Erythroblast (primary cell): ENCODE data around the gene NDUFA6.

Experiments used
- DNase-seq, 2 experiments: peaks; one replicate each; lab custom pipeline; 2025; lab: John Stamatoyannopoulos, UW
- GATA1 ChIP-seq: IDR thresholded peaks from 2 replicates; pipeline ENCODE4 v1.6.1; 2011; ENCODE audit warnings: low read depth, mild to moderate bottlenecking, control low read depth, low read length, moderate library complexity
- POLR2A ChIP-seq: IDR thresholded peaks from 2 replicates; pipeline ENCODE4 v1.6.1; 2011; ENCODE audit warnings: mild to moderate bottlenecking, low read length

Gene NDUFA6

DNA sequence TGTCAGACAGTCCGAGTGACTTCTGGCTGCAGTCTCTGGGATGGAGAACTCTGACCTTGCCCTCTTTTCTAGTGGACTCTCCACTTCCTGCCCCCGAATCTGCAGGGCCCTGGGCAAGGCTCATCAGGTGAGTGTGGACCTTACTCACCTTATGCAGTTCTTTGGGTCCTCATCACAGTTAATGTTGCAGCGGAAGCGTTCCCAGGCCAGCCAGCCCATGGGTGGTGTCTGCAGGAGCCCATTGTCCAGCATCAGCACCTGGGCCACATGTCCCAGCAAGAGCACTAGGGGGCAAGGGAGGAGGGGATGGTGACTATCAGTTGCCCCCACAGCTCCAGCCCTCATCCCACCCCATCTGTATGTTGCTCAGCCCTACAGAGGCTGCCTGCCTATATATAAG is 22.3 kb downstream of the NDUFA6 start:
- no peak for DNase-seq
- TF ChIP-seq GATA1 = no peak
- TF ChIP-seq POLR2A = no peak

DNA sequence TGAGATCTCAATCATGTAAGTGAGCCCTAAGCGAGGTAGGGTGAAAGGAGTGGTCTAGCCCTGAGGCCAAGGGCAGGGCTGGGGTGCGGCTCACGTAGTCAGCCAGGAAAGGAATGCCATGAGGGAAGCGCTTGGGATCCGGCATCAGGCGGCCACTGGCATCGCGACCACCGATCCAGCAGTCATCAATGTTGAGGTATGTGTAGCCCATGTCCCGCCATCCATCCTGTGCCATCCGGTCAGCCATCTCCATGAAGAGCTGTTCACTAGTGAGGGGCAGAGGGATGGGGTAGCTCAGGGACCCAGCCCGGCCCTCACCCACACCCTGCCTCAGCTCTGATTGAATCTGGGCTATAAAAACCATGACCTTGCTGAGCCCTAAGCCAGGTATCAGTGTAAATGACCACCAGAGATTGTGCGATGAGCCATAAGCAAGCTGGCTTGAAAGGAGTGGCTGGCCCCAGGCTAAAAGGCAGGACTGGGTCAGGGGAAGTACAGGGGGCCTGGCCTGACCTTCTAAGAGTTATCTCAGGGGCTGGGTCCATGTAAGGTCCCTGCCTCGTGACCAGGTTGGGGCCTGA is 22.8 kb downstream of the NDUFA6 start:
- TF ChIP-seq POLR2A (no peak), GATA1 (no peak)
- DNase-seq = no peak

DNA sequence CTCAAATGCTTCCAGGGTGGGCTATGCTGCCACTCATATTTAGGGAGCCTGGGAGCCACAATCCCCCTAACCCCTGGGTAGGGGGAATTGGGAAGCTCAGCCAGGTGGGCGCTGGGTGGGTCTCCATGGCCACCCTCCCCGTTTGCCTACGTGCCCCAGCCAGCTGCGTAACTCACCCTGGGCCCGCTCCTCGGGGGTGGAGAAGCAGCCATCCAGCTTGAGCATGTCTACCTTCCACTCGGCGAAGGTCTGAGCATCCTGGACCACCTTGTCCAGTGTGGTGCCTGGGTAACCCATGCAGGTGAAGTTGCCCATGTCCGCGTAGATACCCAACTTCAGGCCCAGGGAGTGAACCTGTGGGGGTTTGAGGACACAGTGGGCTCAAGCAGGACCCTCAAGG is 23.6 kb downstream of the NDUFA6 start:
- TF ChIP-seq GATA1 = no peak
- no peak for TF ChIP-seq POLR2A

GRCh38 chr22:42066126-42066761 is 24.3 kb downstream of the NDUFA6 start:
- TF ChIP-seq POLR2A (no peak), GATA1 (no peak)
- DNase-seq = no peak

More for the DNA sequence above, 23.6 kb downstream of the NDUFA6 start:
- DNase-seq = no peak

DNA sequence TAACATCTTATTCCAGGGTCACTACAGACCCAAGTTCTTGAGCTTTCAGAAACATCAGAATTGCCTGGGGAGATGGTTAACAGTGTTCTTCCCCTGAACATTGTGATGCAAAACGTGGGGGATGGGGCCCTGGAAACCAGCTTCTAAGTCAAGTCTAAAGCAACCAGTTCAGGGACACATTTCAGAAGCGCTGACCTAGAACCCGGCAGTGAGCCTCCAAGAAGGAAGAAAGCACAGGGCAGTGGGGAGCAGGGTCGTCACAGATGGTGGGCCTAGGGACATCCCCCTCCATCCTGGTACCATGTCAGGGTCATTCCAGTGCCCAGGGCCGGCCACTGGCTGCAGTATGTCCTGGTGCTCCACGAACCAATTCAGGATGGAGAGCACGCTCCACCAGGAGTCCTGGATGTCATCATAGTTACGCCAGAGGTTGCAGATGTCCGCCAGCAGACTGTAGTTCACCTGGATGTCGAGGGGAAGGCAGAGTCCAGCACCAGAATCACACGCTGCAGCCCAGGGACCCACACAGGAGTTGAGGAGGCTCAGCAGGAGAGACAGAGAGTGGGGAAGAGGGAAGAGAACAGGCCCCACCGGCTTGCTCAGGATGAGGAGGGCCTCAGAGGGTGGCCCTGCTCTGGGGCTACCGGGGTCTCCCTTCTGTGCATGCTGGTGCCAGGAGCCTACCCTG is 25.0 kb downstream of the NDUFA6 start:
- no peak for TF ChIP-seq GATA1
- no peak for TF ChIP-seq POLR2A
- DNase-seq = no peak

DNA sequence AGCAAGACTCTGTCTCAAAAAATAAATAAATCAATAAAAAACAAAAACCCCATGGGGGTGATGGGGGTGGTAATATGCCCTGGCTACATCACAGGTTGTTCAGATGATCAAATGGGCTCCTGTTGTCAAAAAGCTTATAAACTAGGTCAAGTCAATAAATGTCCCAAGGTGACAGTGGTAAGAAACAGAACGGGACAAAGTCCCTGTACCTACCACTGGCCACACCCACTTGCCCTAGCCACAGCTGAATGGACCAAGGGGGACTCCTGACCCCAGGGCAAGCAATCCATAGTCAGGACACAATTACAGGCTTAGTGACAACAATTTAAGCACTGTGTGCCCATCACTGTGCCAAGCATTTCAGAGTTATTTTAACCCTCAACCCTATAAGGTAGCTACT is 25.9 kb downstream of the NDUFA6 start:
- no peak for TF ChIP-seq POLR2A
- TF ChIP-seq GATA1 = no peak
- DNase-seq = no peak

DNA sequence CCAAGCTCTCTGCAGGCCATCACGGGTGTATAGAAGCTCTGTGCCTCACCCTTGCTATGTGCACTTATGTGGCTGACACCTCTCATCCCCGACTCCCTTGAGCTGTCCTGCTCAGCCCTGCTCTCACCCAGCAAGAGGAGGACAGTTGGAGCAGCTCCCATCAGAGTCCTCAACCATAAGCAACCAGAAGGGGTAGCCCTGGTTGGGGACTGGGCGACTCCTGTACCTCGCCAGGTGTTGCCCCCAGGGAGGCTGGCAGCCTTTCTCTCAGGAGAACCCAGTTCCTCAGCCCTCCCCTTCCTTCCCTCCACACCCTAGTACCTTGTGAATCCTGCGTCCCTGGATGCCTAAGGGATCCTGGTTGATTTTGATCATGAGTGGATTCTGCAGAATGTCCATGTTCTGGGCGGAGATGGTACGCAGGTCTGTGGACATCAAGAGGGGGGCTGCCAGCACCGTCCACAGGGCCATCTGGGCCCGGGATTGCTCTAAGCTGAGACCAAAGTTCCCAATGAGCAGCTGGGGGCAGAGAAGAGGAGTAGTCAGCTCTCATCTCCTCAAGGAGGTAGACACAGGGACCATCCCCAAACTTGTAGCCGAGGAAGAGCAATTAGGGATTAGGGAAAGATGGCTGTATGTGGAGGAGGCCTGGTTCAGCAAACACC is 27.9 kb downstream of the NDUFA6 start:
- DNase-seq = no peak
- TF ChIP-seq GATA1 = no peak

DNA sequence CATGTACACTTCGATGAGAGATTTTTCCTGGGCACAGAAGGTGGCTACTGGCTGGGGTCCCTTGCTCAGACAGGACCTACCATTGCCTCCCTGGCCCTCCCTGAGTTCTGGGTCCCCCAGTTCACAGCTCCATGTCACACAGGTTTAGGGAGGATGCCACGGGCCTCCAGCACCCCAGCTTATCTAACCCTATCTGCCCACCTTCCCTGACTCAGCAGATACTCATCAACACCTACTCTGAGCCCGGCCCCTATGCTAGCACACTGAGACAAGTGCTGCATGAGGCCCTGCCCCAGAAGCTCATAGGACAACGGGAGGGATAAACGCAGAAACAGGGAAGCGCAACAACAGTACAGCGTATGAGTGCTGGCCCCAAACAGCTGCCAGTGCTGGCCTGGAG is 29.5 kb downstream of the NDUFA6 start:
- DNase-seq = no peak

DNA sequence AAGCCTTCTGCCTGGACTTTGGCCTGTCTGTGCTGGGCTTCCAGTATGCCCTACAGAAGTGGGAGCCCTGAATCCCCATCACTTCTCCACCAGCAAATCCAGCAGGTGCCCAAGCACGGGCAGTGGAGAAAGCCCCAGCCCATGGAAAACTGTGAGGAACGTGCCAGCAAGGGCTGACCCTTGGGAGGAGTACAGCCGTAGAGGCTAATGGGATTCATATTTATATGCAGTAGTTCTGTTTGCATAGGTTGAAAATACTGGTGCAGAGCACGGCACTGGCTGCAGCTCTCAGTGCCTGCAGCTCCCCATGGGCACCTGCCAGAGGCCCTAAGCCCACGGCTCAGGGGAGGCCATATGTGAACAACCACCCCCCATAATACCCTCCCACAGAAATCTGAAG is 30.1 kb downstream of the NDUFA6 start:
- TF ChIP-seq GATA1 (no peak), POLR2A (no peak)
- DNase-seq = no peak

More for the DNA sequence above, 29.5 kb downstream of the NDUFA6 start:
- TF ChIP-seq GATA1 (no peak), POLR2A (no peak)

- DNase-seq = no peak
- TF ChIP-seq GATA1 (no peak), POLR2A (no peak)
Observed at GRCh38 chr22:42056757-42057511, 33.6 kb downstream of the NDUFA6 start.

GRCh38 chr22:42052765-42053164 is 37.8 kb downstream of the NDUFA6 start:
- no peak for DNase-seq
- TF ChIP-seq POLR2A (no peak), GATA1 (no peak)

GRCh38 chr22:42050641-42051180 is 39.9 kb downstream of the NDUFA6 start:
- no peak for TF ChIP-seq GATA1
- no peak for TF ChIP-seq POLR2A
- no peak for DNase-seq

DNA sequence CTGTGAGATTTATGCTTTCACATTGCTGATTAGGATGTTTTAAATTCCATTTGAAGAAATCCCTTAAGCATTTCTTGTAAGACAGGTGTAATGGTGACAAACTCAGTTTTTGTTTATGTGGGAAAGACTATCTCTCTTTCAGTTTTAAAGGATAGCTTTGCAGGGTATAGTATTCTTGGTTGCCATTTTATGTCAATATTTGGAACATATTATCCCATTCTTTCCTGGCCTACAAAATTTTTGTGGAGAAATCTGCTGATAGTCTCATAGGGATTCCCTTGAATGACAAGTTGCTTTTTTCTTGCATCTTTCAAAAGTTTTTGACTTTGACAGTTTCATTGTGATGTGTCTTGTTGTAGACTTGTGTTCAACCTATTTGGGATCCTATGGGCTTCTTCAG is 48.8 kb downstream of the NDUFA6 start:
- DNase-seq = no peak
- TF ChIP-seq GATA1 (no peak), POLR2A (no peak)

GRCh38 chr22:42039271-42039670 is 51.3 kb downstream of the NDUFA6 start:
- DNase-seq = no peak
- TF ChIP-seq GATA1 = no peak
- TF ChIP-seq POLR2A = no peak
